CD4-positive, alpha-beta T cell treated with Interleukin-1 beta for 1 hour (primary cell): ENCODE measurements around the gene TUBA8.
"Not testable (repeated sequence)": the region's sequence is repeated elsewhere in the genome, so short reads cannot be mapped to it uniquely, and the experiment has no call there.

ENCODE experiments used
- DNase-seq, 2 donors: peaks; one replicate each; pipeline ENCODE4 v3.0.0-alpha.2; 2020 to 2022

The TUBA8 gene

DNA sequence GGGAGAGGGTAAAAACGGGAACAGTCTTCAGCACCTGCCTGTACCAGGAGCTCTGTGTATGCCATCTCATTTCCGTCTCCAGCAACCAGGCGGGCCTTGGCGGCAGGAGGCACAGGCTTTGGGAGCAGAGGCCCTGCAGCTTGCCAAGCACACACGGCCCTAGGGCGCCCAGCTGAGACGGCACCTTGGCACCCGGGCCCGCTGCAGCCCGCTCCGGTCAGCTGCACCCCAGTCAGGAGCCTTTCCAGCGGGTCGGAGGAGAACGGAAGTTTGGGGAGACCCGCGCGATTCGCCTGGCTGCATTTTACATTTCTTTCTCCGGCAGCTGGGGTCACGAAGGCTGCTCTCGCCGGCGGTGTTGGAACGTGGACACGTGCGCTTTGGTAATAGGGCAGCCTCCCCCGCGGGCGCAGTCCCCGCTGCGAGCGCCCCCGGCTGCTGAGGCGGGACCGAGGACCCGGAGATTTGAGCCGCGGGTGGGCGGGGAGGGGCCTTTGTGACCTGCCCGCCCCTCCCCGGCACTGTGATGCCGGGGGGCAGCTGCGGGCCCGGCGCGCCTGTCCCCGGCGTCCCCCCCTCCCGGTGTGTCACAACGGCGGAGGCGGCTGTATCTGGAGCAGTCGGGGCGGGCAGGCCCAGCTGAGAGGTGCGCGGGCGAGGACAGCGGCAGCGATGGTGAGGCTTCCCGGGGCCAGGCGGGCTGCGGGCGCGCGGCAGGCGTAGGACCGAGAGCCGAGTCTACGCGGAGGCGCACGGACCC is at the start of gene TUBA8:
TUBA8 (plus strand) TSS at position 616 of the 760 bp plus-strand sequence; CDS start at position 673, 57 bp downstream.
- DNase-seq = peak in 1 of 2 donors; percentile 6

DNA sequence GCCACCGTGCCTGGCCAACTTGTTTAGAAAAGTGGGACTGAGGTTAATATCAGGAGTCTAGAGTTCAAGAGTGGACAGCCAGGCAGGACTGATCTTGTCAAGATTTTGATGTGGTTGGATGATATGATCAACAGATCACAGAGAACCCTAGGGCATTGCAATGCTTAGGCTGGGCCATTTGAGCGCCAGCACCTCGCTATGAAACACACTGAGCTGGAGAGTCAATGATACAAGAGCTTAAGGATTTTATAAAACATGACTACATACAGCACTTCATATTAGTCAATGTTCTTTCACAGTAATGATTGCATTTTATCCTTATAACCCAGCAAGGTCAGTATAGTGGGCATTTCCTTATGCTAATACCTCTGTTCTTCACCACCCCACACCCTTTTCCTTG is 48.2 kb upstream of the TUBA8 start:
- no peak for DNase-seq

DNA sequence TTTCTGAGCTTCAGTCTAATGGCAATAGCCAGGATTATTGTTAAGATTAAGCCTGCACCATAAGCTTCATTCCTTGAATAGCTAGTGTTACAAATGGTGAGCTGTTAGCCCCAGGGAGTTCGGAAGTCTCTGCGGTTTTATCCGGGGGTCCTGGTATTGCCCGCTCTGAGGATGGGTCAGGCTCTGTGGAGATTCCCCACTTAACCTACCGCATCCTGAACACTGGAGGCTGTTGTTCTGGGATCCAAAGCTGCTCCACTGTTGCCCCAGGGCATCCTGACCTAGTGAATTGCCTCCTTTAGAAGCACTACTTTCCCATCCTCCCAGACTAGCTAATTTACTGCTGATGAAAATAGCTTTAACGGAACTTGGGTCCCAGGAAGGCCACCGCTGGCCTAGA is 47.3 kb upstream of the TUBA8 start:
- DNase-seq = no peak

- DNase-seq = not testable (repeated sequence)
Measured at GRCh38 chr22:18063715-18064114, 46.9 kb upstream of the TUBA8 start.

DNA sequence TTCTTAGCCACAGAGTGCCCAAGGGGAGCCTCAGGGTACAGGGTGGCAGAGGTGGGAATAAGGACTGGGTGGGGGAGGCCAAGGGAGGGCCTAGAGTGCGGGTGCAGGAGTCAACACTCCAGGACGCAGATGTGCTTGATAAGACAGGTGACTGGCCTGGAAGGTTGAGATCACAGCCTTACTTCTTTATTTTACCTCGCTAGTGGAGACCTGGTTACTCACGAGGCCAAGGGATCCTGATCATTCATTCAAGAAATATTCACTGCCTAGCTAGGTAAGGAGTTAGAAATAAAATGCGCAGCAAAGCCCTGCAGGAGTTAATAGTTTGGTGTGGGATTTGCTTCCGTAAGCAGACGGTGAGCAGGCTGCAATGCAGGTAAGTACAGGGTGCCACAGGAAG is 46.0 kb upstream of the TUBA8 start:
- no peak for DNase-seq

DNA sequence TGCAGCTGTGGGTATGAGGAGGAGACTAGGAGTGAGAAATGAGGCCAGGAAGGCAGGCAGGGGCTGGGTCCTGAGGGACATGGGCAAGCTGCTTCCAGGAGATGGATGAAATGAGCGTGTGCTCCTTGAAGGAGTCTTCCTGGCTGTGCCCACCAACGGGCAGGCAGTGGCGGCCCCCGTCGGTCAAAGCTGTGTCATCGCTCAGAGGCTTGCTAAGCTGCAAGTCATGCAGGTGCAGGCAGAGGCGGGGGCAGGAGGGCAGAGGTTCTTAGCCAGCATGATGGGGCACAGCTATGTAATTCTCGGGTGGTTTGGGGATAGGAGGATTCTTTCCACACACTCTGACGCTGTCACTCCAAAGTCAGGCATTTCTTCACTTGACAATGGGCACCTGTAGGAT is 45.4 kb upstream of the TUBA8 start:
- no peak for DNase-seq

DNA sequence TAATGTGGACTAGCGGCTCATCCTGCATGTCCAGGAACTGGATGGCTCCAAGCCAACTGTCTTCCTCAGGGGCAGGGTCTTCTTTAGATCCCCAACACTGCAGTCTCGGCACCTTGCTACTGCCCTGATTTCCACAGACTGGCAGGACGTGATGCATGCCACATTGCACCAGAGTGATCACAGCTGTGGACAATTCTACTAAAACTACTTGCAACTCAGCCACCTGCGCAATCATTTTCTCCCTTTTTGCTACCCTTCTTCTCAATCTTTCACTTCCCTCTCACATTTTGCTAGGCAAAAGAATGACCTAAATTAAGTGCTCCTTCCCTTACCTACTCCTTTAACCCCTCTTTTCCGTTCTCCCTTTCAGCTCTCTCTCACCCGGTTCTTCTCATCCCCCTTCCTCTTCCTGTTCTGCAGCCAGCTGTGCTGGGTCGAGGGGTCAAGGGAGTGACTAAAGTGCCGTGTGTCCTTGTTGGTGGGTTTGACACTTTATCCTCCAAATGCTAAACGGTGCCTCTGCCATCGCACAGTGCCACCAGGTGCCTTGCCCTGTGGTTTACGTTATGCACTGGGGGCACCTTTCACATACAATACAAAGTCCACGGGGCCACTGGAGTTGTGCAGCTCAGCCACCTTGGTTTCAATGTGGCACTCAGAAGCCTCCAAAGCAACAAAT is 44.3 kb upstream of the TUBA8 start:
- no peak for DNase-seq

DNA sequence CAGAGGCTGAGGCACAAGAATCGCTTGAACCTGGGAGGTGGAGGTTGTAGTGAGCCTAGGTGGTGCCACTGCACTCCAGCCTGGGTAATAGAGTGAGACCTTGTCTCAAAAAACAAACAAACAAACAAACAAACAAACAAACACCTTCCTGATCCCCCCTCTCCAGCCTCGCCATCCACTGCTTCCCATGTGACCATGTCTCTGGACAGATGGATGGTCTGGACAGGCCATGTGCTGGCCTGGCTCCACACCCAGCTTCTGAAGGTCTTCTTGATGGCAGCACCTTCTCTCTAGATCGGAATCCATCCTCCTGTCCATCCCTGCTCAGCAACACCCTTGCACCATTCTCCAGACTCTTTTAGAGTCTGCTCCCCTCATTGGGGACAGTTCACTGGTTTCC is 43.5 kb upstream of the TUBA8 start:
- no peak for DNase-seq

- no peak for DNase-seq
Measured at GRCh38 chr22:18067548-18068341, 42.9 kb upstream of the TUBA8 start.

- DNase-seq = no peak
Measured at GRCh38 chr22:18068381-18068988, 42.1 kb upstream of the TUBA8 start.

GRCh38 chr22:18069041-18069440 is 41.6 kb upstream of the TUBA8 start:
- DNase-seq = no peak

- DNase-seq = no peak
Measured at GRCh38 chr22:18070041-18070440, 40.6 kb upstream of the TUBA8 start.

DNA sequence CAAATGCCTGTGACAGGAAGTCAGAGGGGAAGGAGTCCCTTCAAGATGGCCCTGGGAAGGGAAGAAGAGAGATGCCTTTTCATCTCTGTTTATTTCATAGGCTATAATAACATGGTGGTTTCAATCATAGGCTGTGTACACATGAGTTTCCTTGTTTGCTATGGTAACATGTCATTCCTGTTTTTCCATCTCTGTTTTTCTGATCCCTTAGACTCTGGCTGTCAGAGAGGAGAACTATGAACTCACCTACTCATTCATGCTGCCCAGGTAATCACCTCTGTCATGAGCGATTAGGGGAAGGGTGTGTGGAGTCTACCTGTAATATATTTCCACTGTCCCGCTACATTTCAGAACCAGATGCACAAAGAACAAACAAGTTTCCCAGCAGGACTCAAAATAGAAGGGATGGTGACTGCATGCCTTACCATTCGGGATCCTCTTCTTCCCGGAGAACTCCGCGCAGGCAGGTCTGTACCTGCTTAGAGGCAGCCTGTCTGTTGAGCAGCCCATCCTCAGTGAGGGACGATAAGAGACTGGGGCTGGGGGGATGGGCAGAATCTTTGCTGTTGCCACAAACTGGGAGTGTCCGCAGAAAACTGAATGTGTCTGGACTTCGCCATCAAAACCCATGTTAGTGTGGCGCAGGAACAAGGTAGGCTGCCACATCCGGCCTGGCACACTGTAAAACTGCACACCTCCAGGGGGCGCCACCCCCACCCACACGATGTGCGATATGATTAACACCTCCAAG is 39.9 kb upstream of the TUBA8 start:
- DNase-seq = no peak

DNA sequence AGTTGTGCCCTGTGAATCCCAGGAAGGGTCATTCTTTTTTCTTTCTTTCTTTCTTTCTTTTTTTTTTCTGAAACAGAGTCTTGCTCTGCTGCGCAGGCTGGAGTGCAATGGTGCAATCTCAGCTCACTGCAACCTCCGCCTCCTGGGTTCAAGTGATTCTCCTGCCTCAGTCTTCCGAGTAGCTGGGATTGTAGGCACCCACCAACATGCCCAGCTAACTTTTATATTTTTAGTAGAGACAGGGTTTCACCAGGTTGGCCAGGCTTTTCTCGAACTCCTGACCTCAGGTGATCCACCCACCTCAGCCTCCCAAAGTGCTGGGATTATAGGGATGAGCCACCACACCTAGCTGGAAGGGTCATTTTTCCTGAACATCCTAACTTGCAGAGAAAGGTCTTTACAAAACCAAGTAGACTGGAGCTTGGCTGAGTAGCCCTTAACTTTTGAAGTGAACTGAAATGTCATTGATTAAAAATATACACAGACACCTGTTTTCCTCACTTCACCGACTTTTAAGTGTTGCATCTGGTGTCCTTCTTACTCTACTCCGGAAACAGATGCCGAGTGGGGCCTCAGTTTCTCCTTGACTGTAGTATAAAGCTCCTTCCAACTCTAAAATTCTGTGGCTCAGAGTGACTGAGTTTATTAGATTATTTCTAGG is 39.2 kb upstream of the TUBA8 start:
- DNase-seq = not testable (repeated sequence)

DNA sequence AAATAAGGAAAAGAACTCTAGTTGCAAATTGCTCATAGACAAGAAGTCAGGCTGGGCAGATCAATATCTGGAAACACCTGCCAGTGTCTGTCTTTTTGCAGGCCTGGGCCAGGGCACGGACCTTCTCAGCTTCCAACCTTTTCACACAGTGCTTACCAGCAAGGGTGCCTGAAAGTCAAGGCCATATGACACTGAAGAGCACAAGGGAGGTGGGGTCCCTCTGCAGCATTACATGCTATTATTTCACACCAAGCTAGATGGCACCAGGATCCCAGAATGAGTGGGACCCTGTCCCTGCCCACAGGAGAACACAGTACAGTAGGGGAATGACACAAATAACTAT is 38.7 kb upstream of the TUBA8 start:
- DNase-seq = no peak

GRCh38 chr22:18073467-18073866 is 37.1 kb upstream of the TUBA8 start:
- DNase-seq = no peak

DNA sequence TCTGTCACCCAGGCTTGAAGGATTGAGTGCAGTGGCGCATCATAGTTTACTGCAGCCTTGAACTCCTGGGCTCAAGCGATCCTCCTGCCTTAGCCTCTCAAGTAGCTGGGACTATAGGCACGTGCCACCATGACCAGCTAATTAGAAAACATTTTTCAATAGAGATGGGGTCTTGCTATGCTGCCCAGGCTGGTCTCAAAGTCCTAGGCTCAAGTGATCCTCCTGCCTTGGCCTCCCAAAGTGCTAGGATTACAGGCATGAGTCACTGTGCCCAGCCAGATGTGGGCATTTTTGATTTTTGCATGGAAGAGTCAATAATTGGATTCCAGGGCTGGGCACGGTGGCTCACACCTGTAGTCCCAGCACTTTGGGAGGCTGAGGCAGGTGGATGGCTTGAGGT is 36.7 kb upstream of the TUBA8 start:
- DNase-seq = not testable (repeated sequence)

- DNase-seq = no peak
Measured at GRCh38 chr22:18075101-18075719, 35.4 kb upstream of the TUBA8 start.

DNA sequence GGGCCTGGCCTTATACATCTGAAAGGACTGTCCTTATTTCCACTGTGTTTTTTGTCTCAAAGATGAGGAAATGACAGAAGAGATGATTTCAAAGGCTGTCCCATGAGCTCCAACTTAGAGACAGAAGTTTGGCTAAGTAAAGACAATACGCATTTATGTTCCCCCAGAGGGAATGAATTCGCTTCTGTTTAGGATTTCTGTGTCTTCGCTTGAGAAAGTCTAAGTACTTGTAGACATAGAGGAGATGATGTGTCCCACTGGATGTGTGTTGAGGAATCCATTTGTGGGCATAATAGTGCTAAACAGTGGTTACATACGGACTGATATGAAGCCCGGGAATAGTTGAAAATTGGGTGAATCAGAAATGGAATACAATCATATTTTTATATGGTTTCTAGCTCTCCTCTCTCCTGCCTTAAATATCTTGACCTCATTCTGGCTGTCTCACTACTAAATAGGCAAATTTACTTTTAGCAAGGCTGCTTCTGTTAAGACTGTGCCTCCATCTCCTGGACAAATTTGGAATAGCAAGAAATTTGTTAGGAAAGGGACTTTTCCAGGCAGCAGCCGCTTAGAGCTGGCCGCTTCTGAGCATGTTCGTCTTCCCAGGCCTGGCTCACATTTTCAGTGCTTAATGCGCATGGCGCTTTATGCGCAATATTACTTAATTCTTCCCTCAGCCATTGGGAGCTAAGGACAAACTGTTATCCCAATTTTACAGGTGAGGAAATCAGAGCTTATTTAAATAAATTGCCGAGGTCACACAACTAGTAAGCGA is 34.7 kb upstream of the TUBA8 start:
- DNase-seq = peak; percentile 46 to 81

DNA sequence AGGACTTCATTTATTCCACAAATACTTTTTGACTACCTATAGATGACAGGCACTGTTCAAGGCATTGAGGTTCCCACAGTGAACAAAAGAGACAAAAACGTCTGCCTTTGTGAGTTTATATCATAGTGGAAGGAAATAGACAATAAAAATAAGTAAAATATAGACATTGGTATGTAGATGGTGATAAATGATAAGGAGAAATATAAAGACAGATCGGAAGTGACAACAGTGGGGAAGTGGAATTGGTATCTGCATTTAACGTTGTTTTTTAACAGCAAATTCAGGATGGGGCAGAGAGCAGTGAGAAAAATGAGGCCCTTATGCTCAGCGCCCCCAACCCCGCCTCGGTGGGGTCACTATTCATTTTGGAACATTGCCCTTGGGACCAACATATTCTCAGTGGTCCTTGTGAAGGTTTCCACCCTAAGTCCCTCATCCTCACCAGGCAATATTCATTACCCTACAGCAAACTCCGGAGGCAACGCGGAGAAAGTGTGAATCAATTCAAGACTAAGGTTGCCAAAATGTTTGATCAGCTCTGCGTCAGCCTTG is 33.4 kb upstream of the TUBA8 start:
- no peak for DNase-seq
